ENCODE results near the gene C1R. TPM values are rescaled to one million over a fixed set of nuclear protein-coding genes. Genes with fewer than 3 reads are reported as not detected.

Gene C1R
- total RNA-seq, 1 experiment from 2014 or later: 11.5 TPM

GRCh38 chr12:7064516-7064915, 27.7 kb downstream of the C1R start:
- no peak for TF ChIP-seq CTCF (conservative IDR thresholded peaks at IDR 0.05)
- Histone ChIP-seq H3K79me1 (ENCODE audit: insufficient read depth, low read depth, low read length, poor library complexity, severe bottlenecking) (no peaks in the 10 kb centered on the region), H3K27ac (ENCODE audit: insufficient read length, low read depth, low read length) (no peak overlapping the region), H3T11ph (ENCODE audit: low read length) (no peak overlapping the region), H3K4ac (ENCODE audit: low read depth, low read length) (no peak overlapping the region), H2BK120ac (ENCODE audit: low read depth, low read length, poor library complexity, severe bottlenecking) (no peak overlapping the region), H3K56ac (ENCODE audit: insufficient read length, low read depth, low read length) (no peak overlapping the region), H3K14ac (ENCODE audit: insufficient read depth, low read length) (no peak overlapping the region), H3K79me2 (ENCODE audit: insufficient read depth, low read length) (0 out of 2 replicates have a peak, but pooled peaks cover 2% of the 10 kb centered on the region), H3K18ac (ENCODE audit: insufficient read length, low read depth, low read length) (no peak overlapping the region), H3K4me1 (ENCODE audit: insufficient read depth, low read length) (no peaks in the 10 kb centered on the region; the same call in 1 of the 2 replicates), H3K23ac (ENCODE audit: insufficient read length, low read depth, low read length) (no peak overlapping the region), H4K8ac (replicated peaks; ENCODE audit: insufficient read length, low read depth, low read length) (no peak overlapping the region), H3K9ac (ENCODE audit: extremely low read depth, insufficient read length, low read length) (no peak overlapping the region), H3K9me3 (ENCODE audit: control insufficient read depth, low read depth, low read length) (no peaks in the 10 kb centered on the region), H2BK12ac (ENCODE audit: insufficient read length, low read depth, low read length) (no peak overlapping the region), H2BK20ac (ENCODE audit: low read depth, low read length, poor library complexity, severe bottlenecking) (no peak overlapping the region), H3K27me3 (ENCODE audit: insufficient read depth, low read length) (no peaks in the 10 kb centered on the region), H4K20me1 (ENCODE audit: control insufficient read depth, insufficient read depth, insufficient read length) (no peaks in the 10 kb centered on the region), H2BK5ac (ENCODE audit: insufficient read length, low read length) (no peak overlapping the region), H3K23me2 (ENCODE audit: insufficient read length, low read depth, low read length, poor library complexity, severe bottlenecking) (no peaks in the 10 kb centered on the region), H2AK5ac (ENCODE audit: insufficient read length, low read length) (no peak overlapping the region), H2BK15ac (ENCODE audit: low read depth, low read length) (no peak overlapping the region), H2AFZ (ENCODE audit: low read length) (no peak overlapping the region), H4K5ac (ENCODE audit: insufficient read length, low read depth, low read length) (no peak overlapping the region), H3K4me2 (ENCODE audit: insufficient read depth, insufficient read length, low read length) (no peak overlapping the region), H4K91ac (ENCODE audit: insufficient read length, low read depth, low read length) (no peak overlapping the region)
- Mint-ChIP-seq H3K4me3 (no peak overlapping the region), H3K4me1 (peaks cover 14 to 16% of the 10 kb centered on the region in 2 experiments), H3K27ac (no peak overlapping the region), H3K9me3 (no peaks in the 10 kb centered on the region; a peak in 2 of 5 replicates), H3K36me3 (ENCODE audit: insufficient read depth in 1 of 3, low read depth in 3 of 3) (no peaks in the 10 kb centered on the region), H3K27me3 (ENCODE audit: low read depth) (peaks cover 9% of the 10 kb centered on the region)
- no CpG with 5 or more reads among the region's 3 CpGs for WGBS (ENCODE audit: extremely low coverage, insufficient read length, low lambda C conversion rate)
- DNase-seq: no peak

Measured in H9 (cell line).